ENCODE data around the gene PLEK2. TPM values are rescaled to one million over a fixed set of nuclear protein-coding genes. Genes with fewer than 3 reads are reported as not detected.

Gene PLEK2
- total RNA-seq, 1 donor from 2014 or later: not detected

- Mint-ChIP-seq H3K36me3 (peaks cover 3% of the 10 kb centered on the region), H3K9me3 (peaks cover 14% of the 10 kb centered on the region), H3K27ac (no peak overlapping the region), H3K4me3 (no peak overlapping the region), H3K27me3 (ENCODE audit: insufficient read depth, low read depth) (peaks cover 7% of the 10 kb centered on the region), H3K4me1 (no peaks in the 10 kb centered on the region)
- H3K4me2 ChIP-seq: no peak overlapping the region
- H3K79me2 ChIP-seq (ENCODE audit: low read depth): no peaks in the 10 kb centered on the region
- TF ChIP-seq EZH2 (IDR thresholded peaks at IDR 0.05): no peak
- TF ChIP-seq EZH2phosphoT487 (IDR thresholded peaks at IDR 0.05): no peak
- H2AFZ ChIP-seq (replicated peaks): no peak overlapping the region
- no peaks in the 10 kb centered on the region for H4K20me1 ChIP-seq (ENCODE audit: low read depth)
- DNase-seq (ENCODE audit: low spot score): no peak
- H3K27me3 ChIP-seq: no peaks in the 10 kb centered on the region
- no peaks in the 10 kb centered on the region for H3K4me1 ChIP-seq
- H3F3A ChIP-seq (ENCODE audit: low read depth): no peaks in the 10 kb centered on the region
- no peaks in the 10 kb centered on the region for H3K36me3 ChIP-seq
- no peak overlapping the region for H3K27ac ChIP-seq
- no peaks in the 10 kb centered on the region for H3K9me3 ChIP-seq (ENCODE audit: low read depth)
- H3K4me3 ChIP-seq: no peak overlapping the region
- H3K9ac ChIP-seq: no peak overlapping the region
Observed at GRCh38 chr14:67449096-67449495, 37.1 kb upstream of the PLEK2 start.

- H3F3A ChIP-seq (ENCODE audit: low read depth): no peaks in the 10 kb centered on the region
Observed at GRCh38 chr14:67447033-67447381, 35.0 kb upstream of the PLEK2 start.

GRCh38 chr14:67446371-67447032, 34.5 kb upstream of the PLEK2 start:
- H3K4me3 ChIP-seq: no peak overlapping the region
- Mint-ChIP-seq H3K4me1 (no peaks in the 10 kb centered on the region), H3K36me3 (peaks cover 3% of the 10 kb centered on the region), H3K27me3 (ENCODE audit: insufficient read depth, low read depth) (peaks cover 12% of the 10 kb centered on the region), H3K27ac (no peak overlapping the region), H3K9me3 (peaks cover 14% of the 10 kb centered on the region), H3K4me3 (no peak overlapping the region)
- no peaks in the 10 kb centered on the region for H3K79me2 ChIP-seq (ENCODE audit: low read depth)
- H2AFZ ChIP-seq (replicated peaks): no peak overlapping the region
- no peaks in the 10 kb centered on the region for H3K27me3 ChIP-seq
- H3F3A ChIP-seq (ENCODE audit: low read depth): no peaks in the 10 kb centered on the region
- no peak overlapping the region for H3K9ac ChIP-seq
- H3K27ac ChIP-seq: no peak overlapping the region
- no peaks in the 10 kb centered on the region for H4K20me1 ChIP-seq (ENCODE audit: low read depth)
- no peaks in the 10 kb centered on the region for H3K4me1 ChIP-seq
- no peaks in the 10 kb centered on the region for H3K9me3 ChIP-seq (ENCODE audit: low read depth)
- H3K36me3 ChIP-seq: no peaks in the 10 kb centered on the region
- DNase-seq (ENCODE audit: low spot score): no peak
- TF ChIP-seq EZH2phosphoT487 (IDR thresholded peaks at IDR 0.05) (no peak), EZH2 (IDR thresholded peaks at IDR 0.05) (no peak), CTCF (IDR thresholded peaks at IDR 0.05) (no peak)
- H3K4me2 ChIP-seq: no peak overlapping the region

More at GRCh38 chr14:67447033-67447381, 35.0 kb upstream of the PLEK2 start:
- Histone ChIP-seq H3K9me3 (ENCODE audit: low read depth) (no peaks in the 10 kb centered on the region), H3K27me3 (no peaks in the 10 kb centered on the region), H3K79me2 (ENCODE audit: low read depth) (no peaks in the 10 kb centered on the region), H3K9ac (no peak overlapping the region), H4K20me1 (ENCODE audit: low read depth) (no peaks in the 10 kb centered on the region), H3K4me3 (no peak overlapping the region), H3K27ac (no peak overlapping the region), H3K4me2 (no peak overlapping the region), H2AFZ (replicated peaks) (no peak overlapping the region), H3K4me1 (no peaks in the 10 kb centered on the region), H3K36me3 (no peaks in the 10 kb centered on the region)
- TF ChIP-seq CTCF (IDR thresholded peaks at IDR 0.05) (no peak), EZH2phosphoT487 (IDR thresholded peaks at IDR 0.05) (no peak), EZH2 (IDR thresholded peaks at IDR 0.05) (no peak)
- no peaks in the 10 kb centered on the region for H3K4me1 Mint-ChIP-seq
- peaks cover 14% of the 10 kb centered on the region for H3K9me3 Mint-ChIP-seq
- H3K27me3 Mint-ChIP-seq (ENCODE audit: insufficient read depth, low read depth): peaks cover 9% of the 10 kb centered on the region
- H3K27ac Mint-ChIP-seq: no peak overlapping the region
- no peak overlapping the region for H3K4me3 Mint-ChIP-seq
- DNase-seq (ENCODE audit: low spot score): no peak
- peaks cover 3% of the 10 kb centered on the region for H3K36me3 Mint-ChIP-seq

- H3K27ac ChIP-seq: no peak overlapping the region
- H3K4me2 ChIP-seq: no peak overlapping the region
- no peak overlapping the region for H3K4me3 ChIP-seq
- Mint-ChIP-seq H3K4me1 (no peaks in the 10 kb centered on the region), H3K36me3 (no peaks in the 10 kb centered on the region), H3K9me3 (peaks cover 5% of the 10 kb centered on the region), H3K27ac (no peak overlapping the region), H3K4me3 (no peak overlapping the region), H3K27me3 (ENCODE audit: insufficient read depth, low read depth) (peaks cover 13% of the 10 kb centered on the region)
- H3F3A ChIP-seq (ENCODE audit: low read depth): no peaks in the 10 kb centered on the region
- H3K4me1 ChIP-seq: no peaks in the 10 kb centered on the region
- DNase-seq (ENCODE audit: low spot score): no peak
- H2AFZ ChIP-seq (replicated peaks): no peak overlapping the region
- H4K20me1 ChIP-seq (ENCODE audit: low read depth): no peaks in the 10 kb centered on the region
- H3K79me2 ChIP-seq (ENCODE audit: low read depth): no peaks in the 10 kb centered on the region
- H3K9me3 ChIP-seq (ENCODE audit: low read depth): no peaks in the 10 kb centered on the region
- no peaks in the 10 kb centered on the region for H3K36me3 ChIP-seq
- H3K27me3 ChIP-seq: no peaks in the 10 kb centered on the region
- no peak overlapping the region for H3K9ac ChIP-seq
- no peak for TF ChIP-seq CTCF (IDR thresholded peaks at IDR 0.05)
- no peak for TF ChIP-seq EZH2 (IDR thresholded peaks at IDR 0.05)
- TF ChIP-seq EZH2phosphoT487 (IDR thresholded peaks at IDR 0.05): no peak
Observed at GRCh38 chr14:67444395-67444794, 32.4 kb upstream of the PLEK2 start.
